T47D (cell line): Measurements from ENCODE around the gene COL4A1.

Experiments used
- DNase-seq, 2 experiments: peaks; one replicate each; pipeline versions ENCODE4 v3.0.0 to v3.0.0-alpha.2; 2011 to 2012; ENCODE audit warnings: low read depth in 1 of 2, low spot score in 1 of 2
- JUND ChIP-seq: IDR thresholded peaks from 2 replicates; pipeline ENCODE4 v1.6.1; 2012; ENCODE audit warnings: low read depth
- in situ Hi-C: cut with HindIII; loops from 2 replicates; pipeline ENCODE4 v1.10.0; 2016; ENCODE audit warnings: low sequenced_read_pairs, low pct_unique_long_range_greater_than_20kb

COL4A1 gene

DNA sequence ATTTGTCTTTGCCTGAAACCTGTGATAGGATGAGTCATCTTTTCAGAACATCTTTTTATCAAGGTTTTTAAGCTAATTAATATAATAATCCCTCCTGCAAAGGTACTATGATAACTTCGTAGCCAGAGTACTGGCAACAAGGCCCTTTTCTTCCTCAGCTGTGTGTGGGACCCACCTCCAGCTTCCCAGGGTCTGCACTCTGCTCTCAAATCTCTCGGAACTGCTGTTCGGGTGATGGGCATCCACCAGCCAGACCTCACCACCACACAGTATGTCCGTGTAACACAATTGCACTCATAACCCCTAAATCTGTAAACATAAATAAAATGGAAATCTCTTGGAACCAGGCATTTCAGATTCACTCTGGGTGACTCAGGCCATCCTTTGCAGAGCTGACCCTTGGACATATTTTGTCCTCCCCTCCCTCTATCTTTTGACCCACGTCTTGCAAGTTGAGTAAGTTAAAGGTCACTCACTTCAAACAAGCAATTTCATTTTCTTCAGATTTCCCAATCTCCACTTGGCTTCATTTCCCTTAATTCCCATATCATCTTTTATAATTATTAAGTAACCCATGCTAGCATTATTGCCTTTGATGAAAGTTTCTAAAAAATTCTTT lies 29.5 kb downstream of the COL4A1 start:
- DNase-seq: no peak
- no peak for TF ChIP-seq JUND
- in situ Hi-C loops: no loop called here

DNA sequence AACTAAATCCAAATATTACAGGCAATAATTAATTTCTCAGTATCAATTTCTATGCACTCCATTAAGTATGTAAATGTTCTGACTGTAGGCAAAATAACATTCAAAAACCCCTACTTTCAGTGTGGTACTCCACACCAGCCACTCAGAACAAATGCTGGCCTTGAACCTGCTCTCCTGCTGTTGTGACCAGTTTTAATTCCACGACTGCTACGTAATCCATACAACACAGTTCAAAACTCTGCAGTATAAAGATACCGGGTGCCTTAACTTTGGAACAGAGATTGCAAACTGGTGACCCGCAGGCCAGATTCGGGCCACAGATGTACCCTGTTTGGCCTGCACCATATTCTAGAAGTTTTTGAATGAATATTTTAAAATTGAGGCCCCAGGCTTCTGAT lies 30.4 kb downstream of the COL4A1 start:
- no peak for DNase-seq
- in situ Hi-C loops: no loop called here
- no peak for TF ChIP-seq JUND

DNA sequence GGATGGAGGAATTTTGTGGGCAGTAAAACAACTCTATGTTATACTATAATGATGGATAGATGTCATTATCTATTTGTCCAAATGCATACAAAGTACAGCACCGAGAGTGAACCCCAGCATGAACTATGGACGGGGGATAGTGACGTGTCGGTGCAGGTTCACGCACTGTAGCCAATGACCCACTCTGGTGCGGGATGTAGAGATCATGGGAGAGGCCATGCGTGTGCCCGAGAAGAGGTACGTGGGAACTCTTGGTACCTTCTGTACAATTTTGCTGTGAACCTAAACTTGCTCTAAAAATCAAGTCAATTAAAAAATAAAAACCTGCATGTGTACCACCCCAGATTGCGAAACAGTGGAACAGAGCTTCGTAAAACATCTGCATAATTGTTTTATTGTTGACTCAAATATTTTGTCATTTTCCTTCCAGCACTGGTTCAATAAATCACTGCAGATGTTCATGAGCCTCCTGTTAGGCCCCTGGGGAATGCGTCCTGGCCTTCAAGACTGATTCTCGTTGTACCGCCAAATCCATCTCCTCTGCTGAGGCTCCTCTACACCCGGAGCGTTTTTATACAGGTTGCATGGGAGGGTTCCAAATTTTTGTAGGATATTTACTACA lies 30.9 kb downstream of the COL4A1 start:
- in situ Hi-C loops: no loop called here
- DNase-seq: no peak
- no peak for TF ChIP-seq JUND

DNA sequence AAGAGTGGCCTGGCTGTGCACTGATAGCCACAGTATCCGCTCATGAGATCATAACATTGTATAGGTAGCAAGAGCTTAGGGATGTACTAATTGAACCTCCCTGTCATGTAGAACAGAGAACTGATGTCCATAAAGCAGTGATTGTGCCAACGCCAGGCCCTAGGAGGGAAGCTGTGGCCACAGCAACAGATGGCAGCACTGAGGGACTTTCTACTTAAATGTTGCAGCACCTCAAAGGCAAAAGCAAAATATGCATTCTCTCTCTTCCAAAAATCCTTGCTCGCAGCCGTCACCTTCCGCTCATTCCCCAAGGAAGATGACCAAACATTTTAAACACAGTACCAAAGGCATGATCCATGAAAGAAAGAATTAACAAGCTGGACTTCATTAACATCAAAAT lies 32.3 kb downstream of the COL4A1 start:
- TF ChIP-seq JUND: no peak
- peak in 1 of 2 experiments; percentile 44 for DNase-seq
- in situ Hi-C loops: no loop called here

DNA sequence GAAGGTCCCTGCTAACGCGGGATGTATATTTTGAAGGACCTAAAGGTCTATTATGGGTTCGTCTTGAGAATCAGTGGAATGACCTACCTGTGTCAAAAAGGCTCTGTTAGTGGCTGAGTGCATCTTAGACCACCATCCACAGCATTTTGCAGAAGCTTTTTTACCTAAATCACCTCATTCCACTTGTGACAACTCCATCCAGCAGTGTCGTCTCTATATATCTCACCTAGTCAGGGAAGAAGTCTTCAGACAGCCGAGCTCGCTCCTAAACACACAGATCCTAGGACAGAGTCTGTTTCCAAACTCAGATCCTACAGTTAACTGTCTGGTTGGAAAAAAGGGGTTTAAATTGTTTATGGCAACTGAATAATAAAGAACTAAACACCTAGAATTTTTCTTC lies 33.7 kb downstream of the COL4A1 start:
- no peak for DNase-seq
- in situ Hi-C loops: no loop called here
- TF ChIP-seq JUND: no peak

DNA sequence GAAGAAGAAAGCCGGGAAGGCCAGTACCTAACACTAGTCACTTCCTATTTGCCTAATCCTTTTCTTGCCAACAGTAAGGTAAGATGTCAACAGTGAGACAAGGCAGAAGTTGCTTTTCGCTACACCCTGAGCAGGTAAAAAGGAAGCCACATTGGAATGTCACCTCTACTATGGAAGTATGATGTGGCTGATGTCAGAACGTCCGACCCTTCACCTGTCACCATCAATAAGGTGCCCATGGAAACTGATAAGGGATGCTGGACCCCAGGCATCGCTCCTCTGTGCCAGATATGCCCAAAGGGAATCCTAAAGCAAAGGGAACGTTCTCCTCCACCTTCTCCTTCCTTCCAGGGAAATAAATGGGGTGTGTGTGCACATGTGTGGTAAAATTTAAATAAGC lies 34.3 kb downstream of the COL4A1 start:
- no peak for TF ChIP-seq JUND
- in situ Hi-C loops: no loop called here
- DNase-seq: no peak

DNA sequence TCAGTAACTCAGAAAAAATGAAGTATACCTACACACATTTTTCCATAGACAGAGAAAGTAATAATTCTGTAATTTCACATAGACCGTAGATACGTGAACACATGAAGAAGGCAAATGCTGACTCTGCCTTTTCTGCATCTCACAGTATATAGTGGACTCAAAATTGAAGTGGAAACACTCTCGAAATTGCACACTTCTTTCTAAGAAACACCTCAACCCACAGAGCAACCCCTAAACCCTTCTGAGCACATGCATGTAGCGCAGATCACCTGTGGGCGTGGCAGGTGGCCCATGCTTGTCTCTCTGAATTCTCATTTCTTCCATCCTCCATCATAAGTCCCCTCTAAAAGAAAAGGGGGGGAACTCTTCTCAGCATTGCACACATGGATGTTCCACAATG lies 34.7 kb downstream of the COL4A1 start:
- in situ Hi-C loops: no loop called here
- TF ChIP-seq JUND: no peak
- no peak for DNase-seq

DNA sequence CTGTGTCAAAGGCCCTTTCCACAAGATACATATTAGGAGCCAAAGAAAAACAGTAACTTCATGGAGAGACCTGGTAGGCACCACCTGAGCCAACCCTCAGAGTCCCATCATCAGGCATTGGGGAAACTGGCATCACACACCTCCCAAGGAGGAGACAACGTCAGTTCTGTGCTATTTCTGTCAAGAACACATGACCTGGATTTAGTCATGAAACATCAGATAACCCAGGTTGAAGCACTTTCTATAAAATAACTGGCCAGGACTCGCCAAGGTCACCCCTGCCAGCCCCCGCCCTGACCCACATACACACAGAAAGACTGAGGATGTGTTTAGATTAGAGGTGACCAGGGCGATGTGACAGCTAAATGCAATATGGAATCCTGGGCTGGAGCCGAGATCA lies 35.6 kb downstream of the COL4A1 start:
- no peak for TF ChIP-seq JUND
- no peak for DNase-seq
- in situ Hi-C loops: no loop called here

DNA sequence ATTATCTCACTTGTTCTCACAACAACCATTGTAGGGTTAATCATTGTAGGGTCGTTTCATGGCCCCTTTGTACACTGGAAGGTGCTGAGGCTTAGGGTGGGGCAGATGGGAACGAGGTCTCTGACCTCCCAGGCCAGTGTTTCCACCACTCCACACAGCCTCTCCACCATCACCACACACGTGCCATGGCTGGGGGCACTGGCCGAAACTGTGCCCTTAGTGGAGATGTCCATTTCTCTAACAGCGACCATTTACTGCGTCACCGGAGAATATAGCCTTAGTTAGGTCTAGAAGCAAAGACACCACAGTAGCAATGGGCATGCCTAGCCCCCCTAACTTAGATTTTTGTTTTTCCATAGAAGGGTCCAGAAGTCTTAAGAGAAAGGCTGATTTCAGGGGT lies 36.5 kb downstream of the COL4A1 start:
- no peak for DNase-seq
- in situ Hi-C loops: no loop called here

DNA sequence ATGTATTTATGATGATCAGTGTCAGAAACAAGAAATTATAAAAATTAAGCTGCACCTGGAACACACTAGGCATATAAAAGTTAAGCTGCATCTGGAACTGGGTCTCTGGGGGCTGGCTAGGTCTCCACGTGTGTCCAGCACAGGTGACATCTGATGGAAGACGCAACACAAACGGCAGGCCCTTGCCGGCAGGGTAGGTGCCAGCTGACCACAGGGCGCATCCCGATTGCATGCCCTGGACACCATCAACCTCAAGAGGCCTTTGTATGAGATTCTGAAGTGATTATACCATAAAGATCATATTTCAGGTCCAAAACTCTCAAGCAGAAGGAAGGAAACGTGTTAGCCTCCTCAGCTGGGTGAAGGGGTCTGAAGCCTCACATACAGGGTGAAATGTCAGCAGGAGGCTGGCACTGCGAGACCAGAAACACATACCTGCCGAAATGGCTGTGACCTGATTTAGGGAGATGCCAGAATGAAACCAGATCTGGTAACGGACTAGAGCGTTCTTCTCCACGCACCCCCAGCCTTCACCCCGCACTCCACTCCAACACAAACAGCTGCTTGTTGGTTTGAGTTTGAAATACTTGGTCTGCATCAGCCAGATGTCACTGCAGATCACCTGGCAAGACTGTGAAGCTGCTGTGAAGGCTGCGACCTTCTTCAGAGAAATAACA lies 37.3 kb downstream of the COL4A1 start:
- DNase-seq: no peak
- in situ Hi-C loops: no loop called here
- TF ChIP-seq JUND: no peak

More for the DNA sequence above, 36.5 kb downstream of the COL4A1 start:
- no peak for TF ChIP-seq JUND

DNA sequence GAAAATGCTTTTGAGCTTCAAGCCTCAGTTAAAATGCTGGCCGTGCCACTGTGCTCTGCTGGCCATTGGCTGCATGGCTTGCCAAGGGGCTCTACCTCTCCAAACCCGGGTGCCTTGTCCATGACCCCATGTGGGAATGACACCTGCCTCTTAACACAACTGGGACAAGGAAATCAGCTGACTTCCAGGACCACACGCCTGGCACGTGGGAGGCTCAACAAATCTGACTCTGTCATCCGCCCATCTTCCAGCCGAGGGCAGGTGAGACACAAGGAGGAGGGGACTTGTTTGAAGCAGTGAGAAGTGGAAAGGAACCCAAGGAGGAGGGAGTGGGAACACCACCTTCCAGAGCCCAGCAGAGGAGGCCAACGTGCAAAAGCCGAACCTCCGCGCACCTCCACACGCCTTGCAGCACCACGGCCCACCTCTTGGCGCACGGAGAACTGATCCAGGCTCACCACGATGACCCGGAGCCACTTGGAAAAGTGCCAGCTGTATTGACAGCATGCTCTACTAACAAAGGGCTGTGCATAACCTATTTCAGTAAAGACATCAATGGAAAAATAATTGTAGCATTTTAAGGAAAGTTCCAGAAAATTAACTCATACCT lies 38.3 kb downstream of the COL4A1 start:
- no peak for TF ChIP-seq JUND
- in situ Hi-C loops: no loop called here
- no peak for DNase-seq

DNA sequence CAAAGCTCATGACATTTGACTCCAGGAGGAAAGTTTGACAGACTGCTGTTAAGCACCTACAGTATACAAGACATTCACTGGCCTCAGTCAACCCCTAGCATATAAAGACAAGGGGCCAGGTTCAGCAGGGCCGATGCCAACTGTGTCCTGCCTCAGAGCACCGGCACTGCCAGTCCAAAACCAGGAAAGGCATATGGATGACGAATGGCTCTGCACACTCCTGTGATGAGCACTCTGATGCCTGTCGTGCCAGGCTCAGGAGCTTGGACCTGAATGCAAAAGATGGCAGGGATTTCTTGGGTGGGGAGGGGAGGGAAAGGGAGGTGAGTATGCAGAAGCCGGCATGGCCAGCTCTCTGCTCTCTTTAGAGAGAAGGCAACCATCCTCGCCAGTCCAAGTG lies 38.9 kb downstream of the COL4A1 start:
- no peak for TF ChIP-seq JUND
- DNase-seq: no peak
- in situ Hi-C loops: no loop called here

DNA sequence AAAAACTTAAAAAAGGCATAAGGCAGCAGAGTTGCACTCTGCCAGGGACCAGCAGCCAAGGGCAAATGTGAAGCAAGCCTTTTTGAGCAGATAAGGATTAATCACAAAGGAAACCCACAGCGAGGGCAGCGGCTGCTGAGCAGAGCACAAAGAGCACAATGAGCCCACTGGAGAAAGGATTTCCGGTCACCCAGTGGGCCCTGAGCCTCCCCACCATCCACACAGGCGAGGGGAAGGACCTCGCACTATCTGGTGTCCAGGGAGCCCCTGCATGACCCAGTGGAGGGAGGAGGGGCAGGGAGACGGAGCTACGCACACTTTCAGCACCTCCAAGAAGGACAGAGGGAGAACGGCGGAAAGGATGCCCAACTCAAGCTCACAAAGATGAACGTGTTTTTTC lies 40.0 kb downstream of the COL4A1 start:
- DNase-seq: no peak
- in situ Hi-C loops: no loop called here

More for the DNA sequence above, 40.0 kb downstream of the COL4A1 start:
- TF ChIP-seq JUND: no peak
